ENCODE measurements around the gene HSD17B1. TPM values are rescaled to one million over a fixed set of nuclear protein-coding genes. Genes with fewer than 3 reads are reported as not detected.

HSD17B1 gene
- total and polyA plus RNA-seq, 2 of the 13 experiments (the other 11 are each of a cell fraction or from before 2014, with no cell fraction given), result 0.54 to 0.93 TPM

DNA sequence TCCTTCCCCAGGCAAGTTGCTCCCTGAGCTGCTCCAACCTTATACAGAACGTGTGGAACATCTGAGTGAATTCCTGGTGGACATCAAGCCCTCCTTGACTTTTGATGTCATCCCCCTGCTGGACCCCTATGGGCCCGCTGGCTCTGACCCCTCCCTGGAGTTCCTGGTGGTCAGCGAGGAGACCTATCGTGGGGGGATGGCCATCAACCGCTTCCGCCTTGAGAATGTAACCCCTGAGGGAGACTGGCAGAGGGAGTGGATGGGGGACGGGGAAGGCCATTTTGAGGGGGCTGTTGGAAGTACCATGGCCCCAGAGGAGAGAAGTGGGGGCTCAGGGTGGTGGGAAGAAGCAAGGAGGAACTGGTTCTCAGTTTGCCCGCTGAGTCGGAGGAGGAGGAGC lies 11.2 kb downstream of the HSD17B1 start (continued):
- TF ChIP-seq MAZ (IDR thresholded peaks at IDR 0.05; ENCODE audit: borderline replicate concordance, low read depth, low read length) (no peak), MAZ (CRISPR knock-in tag; IDR thresholded peaks at IDR 0.05; ENCODE audit: low read depth) (0 out of 2 replicates have a peak, but pooled peaks have one; percentile 13), ZNF567 (CRISPR knock-in tag; IDR thresholded peaks at IDR 0.05; ENCODE audit: borderline replicate concordance) (no peak), ZNF343 (CRISPR knock-in tag; IDR thresholded peaks at IDR 0.05) (no peak), POLR2A (IDR thresholded peaks at IDR 0.05; ENCODE audit: insufficient read depth in 1 of 2, low read depth in 2 of 2, low read length in 2 of 2) (no peak), ZSCAN9 (CRISPR knock-in tag; IDR thresholded peaks at IDR 0.05; ENCODE audit: borderline replicate concordance) (no peak), HNF1A (IDR thresholded peaks at IDR 0.05; ENCODE audit: low read depth) (no peak), HNF1A (CRISPR knock-in tag; IDR thresholded peaks at IDR 0.05; ENCODE audit: borderline replicate concordance) (no peak), ARHGAP35 (CRISPR knock-in tag; IDR thresholded peaks at IDR 0.05; ENCODE audit: borderline replicate concordance) (no peak), ARID5B (CRISPR knock-in tag; IDR thresholded peaks at IDR 0.05) (no peak), ZNF253 (CRISPR knock-in tag; IDR thresholded peaks at IDR 0.05; ENCODE audit: borderline replicate concordance) (0 out of 2 replicates have a peak, but pooled peaks have one; percentile 63), ZMAT3 (CRISPR knock-in tag; conservative IDR thresholded peaks at IDR 0.05) (no peak; the same call in 1 of the 2 replicates)
